Fibroblast of lung (primary cell): ENCODE measurements around the gene DRC3.

Experiments used
- EZH2 ChIP-seq: IDR thresholded peaks from 2 replicates; pipeline ENCODE4 v1.5.1; 2012; ENCODE audit warnings: low read length, control low read depth, mild to moderate bottlenecking; ENCODE audit errors: missing control alignments
- TF ChIP-seq, protein P1 (sequence below), 2 donors: IDR thresholded peaks in 1 of 2; conservative IDR thresholded peaks in 1 of 2; 1 replicate in 1 of 2; 2 replicates in 1 of 2; pipeline ENCODE4 v1.5.1; 2011 to 2012; ENCODE audit warnings: low read length in 2 of 2, control low read depth in 1 of 2, inconsistent platforms in 1 of 2, low read depth in 1 of 2, mild to moderate bottlenecking in 1 of 2

DNA sequence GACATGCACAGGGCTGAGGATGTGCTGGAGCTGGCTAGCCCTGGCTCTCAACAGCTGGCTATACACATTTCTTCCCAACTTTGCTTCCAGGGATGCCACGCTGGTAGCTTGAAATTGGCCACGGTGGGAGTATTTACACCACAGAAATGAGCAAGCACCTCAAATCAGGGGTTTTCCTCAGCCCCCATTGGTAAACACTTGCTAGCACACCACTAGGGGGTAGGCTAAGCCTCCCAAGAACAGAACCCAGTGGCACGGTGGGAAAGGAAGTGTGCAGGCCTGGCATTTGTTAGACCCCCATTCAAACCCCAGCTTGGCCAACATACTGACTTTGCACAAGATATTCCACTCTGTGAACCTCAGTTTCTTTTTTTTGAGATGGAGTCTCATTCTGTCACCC, 12.9 kb downstream of the DRC3 start:
- TF ChIP-seq, protein P1, sequence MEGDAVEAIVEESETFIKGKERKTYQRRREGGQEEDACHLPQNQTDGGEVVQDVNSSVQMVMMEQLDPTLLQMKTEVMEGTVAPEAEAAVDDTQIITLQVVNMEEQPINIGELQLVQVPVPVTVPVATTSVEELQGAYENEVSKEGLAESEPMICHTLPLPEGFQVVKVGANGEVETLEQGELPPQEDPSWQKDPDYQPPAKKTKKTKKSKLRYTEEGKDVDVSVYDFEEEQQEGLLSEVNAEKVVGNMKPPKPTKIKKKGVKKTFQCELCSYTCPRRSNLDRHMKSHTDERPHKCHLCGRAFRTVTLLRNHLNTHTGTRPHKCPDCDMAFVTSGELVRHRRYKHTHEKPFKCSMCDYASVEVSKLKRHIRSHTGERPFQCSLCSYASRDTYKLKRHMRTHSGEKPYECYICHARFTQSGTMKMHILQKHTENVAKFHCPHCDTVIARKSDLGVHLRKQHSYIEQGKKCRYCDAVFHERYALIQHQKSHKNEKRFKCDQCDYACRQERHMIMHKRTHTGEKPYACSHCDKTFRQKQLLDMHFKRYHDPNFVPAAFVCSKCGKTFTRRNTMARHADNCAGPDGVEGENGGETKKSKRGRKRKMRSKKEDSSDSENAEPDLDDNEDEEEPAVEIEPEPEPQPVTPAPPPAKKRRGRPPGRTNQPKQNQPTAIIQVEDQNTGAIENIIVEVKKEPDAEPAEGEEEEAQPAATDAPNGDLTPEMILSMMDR (conservative IDR thresholded peaks at IDR 0.05 in 1 of 2, IDR thresholded peaks at IDR 0.05 in 1 of 2; ENCODE audit: low read depth in 1 of 2, low read length in 2 of 2): no peak
- TF ChIP-seq EZH2: no peak
